Gastroesophageal sphincter (tissue), 3 donors: ENCODE results near the gene ZCCHC7.
"Not testable (repeated sequence)": the region's sequence is repeated elsewhere in the genome, so short reads cannot be mapped to it uniquely, and the experiment has no call there.

Source experiments
- CTCF ChIP-seq, 4 experiments: fragments of 200-600 bp in 2 of 4; fragments of 450-650 bp in 2 of 4; sonication (generic) in 1 of 4; IDR thresholded peaks; one replicate each; pipeline ENCODE4 v1.5.1; 2017 to 2019; ENCODE audit warnings: antibody characterized with exemption in 4 of 4, mild to moderate bottlenecking in 2 of 4, moderate library complexity in 2 of 4
- POLR2A ChIP-seq, 2 donors: fragments of 450-650 bp; IDR thresholded peaks; one replicate each; pipeline ENCODE4 v1.6.1; 2017; ENCODE audit warnings: antibody characterized with exemption in 2 of 2, mild to moderate bottlenecking in 2 of 2, moderate library complexity in 1 of 2

- not testable (repeated sequence) for TF ChIP-seq CTCF, POLR2A (IDR thresholded peaks at IDR 0.05)
These were observed 40.2 kb upstream of the ZCCHC7 start for GRCh38 chr9:37080165-37080628.
